ENCODE data around the gene VIP. TPM values are rescaled to one million over a fixed set of nuclear protein-coding genes. Genes with fewer than 3 reads are reported as not detected.

Gene VIP
- total RNA-seq, 2 experiments from 2014 or later, result not detected

- Mint-ChIP-seq H3K27ac (no peak overlapping the region), H3K27me3 (ENCODE audit: low read depth) (no peaks in the 10 kb centered on the region), H3K4me1 (ENCODE audit: low read depth) (no peaks in the 10 kb centered on the region), H3K4me3 (no peak overlapping the region), H3K36me3 (ENCODE audit: low read depth) (no peaks in the 10 kb centered on the region), H3K9me3 (ENCODE audit: insufficient read depth) (no peaks in the 10 kb centered on the region)
- ChIA-PET CTCF (no interaction called here), POLR2A (no interaction called here)
- DNase-seq (no peak), ATAC-seq (no peak)
These were observed 5.0 kb upstream of the VIP start for GRCh38 chr6:152745509-152746171.

GRCh38 chr6:152746172-152746553 lies 4.4 kb upstream of the VIP start:
- H3K27ac Mint-ChIP-seq, result no peak overlapping the region
- no peaks in the 10 kb centered on the region for H3K27me3 Mint-ChIP-seq (ENCODE audit: low read depth)
- no peaks in the 10 kb centered on the region for H3K9me3 Mint-ChIP-seq (ENCODE audit: insufficient read depth)
- DNase-seq, result no peak
- H3K4me1 Mint-ChIP-seq (ENCODE audit: low read depth), result no peaks in the 10 kb centered on the region
- ChIA-PET POLR2A (no interaction called here), CTCF (no interaction called here)
- H3K36me3 Mint-ChIP-seq (ENCODE audit: low read depth), result no peaks in the 10 kb centered on the region
- no peak overlapping the region for H3K4me3 Mint-ChIP-seq
- ATAC-seq, result no peak

- H3K9me3 Mint-ChIP-seq (ENCODE audit: insufficient read depth), result no peaks in the 10 kb centered on the region
- H3K4me3 Mint-ChIP-seq, result no peak overlapping the region
- H3K4me1 Mint-ChIP-seq (ENCODE audit: low read depth), result no peaks in the 10 kb centered on the region
- H3K27me3 Mint-ChIP-seq (ENCODE audit: low read depth), result no peaks in the 10 kb centered on the region
- CTCF ChIA-PET, result interaction anchor here (1.0 kb wide), 1 partner anchor 199 kb away, joined by 4 read pairs; no protein-coding TSS in a partner anchor
- POLR2A ChIA-PET, result no interaction called here
- DNase-seq, result no peak
- no peak for ATAC-seq
- H3K27ac Mint-ChIP-seq, result no peak overlapping the region
- no peaks in the 10 kb centered on the region for H3K36me3 Mint-ChIP-seq (ENCODE audit: low read depth)
These were observed 1.8 kb upstream of the VIP start for GRCh38 chr6:152748843-152749242.

GRCh38 chr6:152749336-152749735 lies 1.3 kb upstream of the VIP start:
- H3K27ac Mint-ChIP-seq, result no peak overlapping the region
- no peaks in the 10 kb centered on the region for H3K4me1 Mint-ChIP-seq (ENCODE audit: low read depth)
- POLR2A ChIA-PET, result no interaction called here
- H3K27me3 Mint-ChIP-seq (ENCODE audit: low read depth), result no peaks in the 10 kb centered on the region
- no peak for ATAC-seq
- no peak overlapping the region for H3K4me3 Mint-ChIP-seq
- CTCF ChIA-PET, result interaction anchor here (1.0 kb wide), 1 partner anchor 199 kb away, joined by 4 read pairs; no protein-coding TSS in a partner anchor
- H3K9me3 Mint-ChIP-seq (ENCODE audit: insufficient read depth), result no peaks in the 10 kb centered on the region
- no peaks in the 10 kb centered on the region for H3K36me3 Mint-ChIP-seq (ENCODE audit: low read depth)
- DNase-seq, result no peak

- H3K4me1 Mint-ChIP-seq (ENCODE audit: low read depth), result no peaks in the 10 kb centered on the region
- H3K27ac Mint-ChIP-seq, result no peak overlapping the region
- no peaks in the 10 kb centered on the region for H3K27me3 Mint-ChIP-seq (ENCODE audit: low read depth)
- no peaks in the 10 kb centered on the region for H3K9me3 Mint-ChIP-seq (ENCODE audit: insufficient read depth)
- DNase-seq (no peak), ATAC-seq (no peak)
- H3K36me3 Mint-ChIP-seq (ENCODE audit: low read depth), result no peaks in the 10 kb centered on the region
- ChIA-PET POLR2A (no interaction called here), CTCF (no interaction called here)
- H3K4me3 Mint-ChIP-seq, result no peak overlapping the region
These were observed 14.7 kb downstream of the VIP start for GRCh38 chr6:152765331-152765730.

GRCh38 chr6:152769159-152769558 lies 18.6 kb downstream of the VIP start:
- Mint-ChIP-seq H3K4me3 (no peak overlapping the region), H3K36me3 (ENCODE audit: low read depth) (no peaks in the 10 kb centered on the region), H3K9me3 (ENCODE audit: insufficient read depth) (no peaks in the 10 kb centered on the region), H3K27ac (no peak overlapping the region), H3K27me3 (ENCODE audit: low read depth) (no peaks in the 10 kb centered on the region), H3K4me1 (ENCODE audit: low read depth) (no peaks in the 10 kb centered on the region)
- ATAC-seq (no peak), DNase-seq (no peak)
- CTCF ChIA-PET, result no interaction called here
- POLR2A ChIA-PET, result no interaction called here

GRCh38 chr6:152769993-152770392 lies 19.4 kb downstream of the VIP start:
- Mint-ChIP-seq H3K4me1 (ENCODE audit: low read depth) (no peaks in the 10 kb centered on the region), H3K4me3 (no peak overlapping the region), H3K9me3 (ENCODE audit: insufficient read depth) (no peaks in the 10 kb centered on the region), H3K27me3 (ENCODE audit: low read depth) (no peaks in the 10 kb centered on the region), H3K27ac (no peak overlapping the region), H3K36me3 (ENCODE audit: low read depth) (no peaks in the 10 kb centered on the region)
- no peak for DNase-seq
- ATAC-seq, result no peak
- CTCF ChIA-PET, result no interaction called here
- POLR2A ChIA-PET, result no interaction called here

GRCh38 chr6:152771061-152771687 lies 20.6 kb downstream of the VIP start:
- no peak overlapping the region for H3K27ac Mint-ChIP-seq
- POLR2A ChIA-PET, result no interaction called here
- no peaks in the 10 kb centered on the region for H3K27me3 Mint-ChIP-seq (ENCODE audit: low read depth)
- ATAC-seq (no peak), DNase-seq (no peak)
- H3K36me3 Mint-ChIP-seq (ENCODE audit: low read depth), result no peaks in the 10 kb centered on the region
- CTCF ChIA-PET, result no interaction called here
- no peaks in the 10 kb centered on the region for H3K9me3 Mint-ChIP-seq (ENCODE audit: insufficient read depth)
- no peaks in the 10 kb centered on the region for H3K4me1 Mint-ChIP-seq (ENCODE audit: low read depth)
- H3K4me3 Mint-ChIP-seq, result no peak overlapping the region

GRCh38 chr6:152775428-152775827 lies 24.8 kb downstream of the VIP start:
- DNase-seq, result no peak
- ATAC-seq, result no peak
- Mint-ChIP-seq H3K27me3 (ENCODE audit: low read depth) (no peaks in the 10 kb centered on the region), H3K4me1 (ENCODE audit: low read depth) (no peaks in the 10 kb centered on the region), H3K27ac (no peak overlapping the region), H3K4me3 (no peak overlapping the region), H3K36me3 (ENCODE audit: low read depth) (no peaks in the 10 kb centered on the region), H3K9me3 (ENCODE audit: insufficient read depth) (no peaks in the 10 kb centered on the region)
- ChIA-PET POLR2A (no interaction called here), CTCF (no interaction called here)

- Mint-ChIP-seq H3K36me3 (ENCODE audit: low read depth) (no peaks in the 10 kb centered on the region), H3K4me3 (no peak overlapping the region), H3K4me1 (ENCODE audit: low read depth) (no peaks in the 10 kb centered on the region), H3K27ac (no peak overlapping the region), H3K27me3 (ENCODE audit: low read depth) (no peaks in the 10 kb centered on the region), H3K9me3 (ENCODE audit: insufficient read depth) (no peaks in the 10 kb centered on the region)
- DNase-seq (no peak), ATAC-seq (no peak)
- ChIA-PET POLR2A (no interaction called here), CTCF (no interaction called here)
These were observed 26.2 kb downstream of the VIP start for GRCh38 chr6:152776833-152777232.

GRCh38 chr6:152783217-152783878 lies 32.8 kb downstream of the VIP start:
- H3K9me3 Mint-ChIP-seq (ENCODE audit: insufficient read depth), result no peaks in the 10 kb centered on the region
- H3K27ac Mint-ChIP-seq, result no peak overlapping the region
- no peak overlapping the region for H3K4me3 Mint-ChIP-seq
- H3K4me1 Mint-ChIP-seq (ENCODE audit: low read depth), result no peaks in the 10 kb centered on the region
- no peaks in the 10 kb centered on the region for H3K27me3 Mint-ChIP-seq (ENCODE audit: low read depth)
- DNase-seq (no peak), ATAC-seq (no peak)
- CTCF ChIA-PET, result no interaction called here
- POLR2A ChIA-PET, result no interaction called here
- no peaks in the 10 kb centered on the region for H3K36me3 Mint-ChIP-seq (ENCODE audit: low read depth)

- no peaks in the 10 kb centered on the region for H3K27me3 Mint-ChIP-seq (ENCODE audit: low read depth)
- no peaks in the 10 kb centered on the region for H3K4me1 Mint-ChIP-seq (ENCODE audit: low read depth)
- ChIA-PET POLR2A (no interaction called here), CTCF (no interaction called here)
- no peak overlapping the region for H3K4me3 Mint-ChIP-seq
- no peak overlapping the region for H3K27ac Mint-ChIP-seq
- no peaks in the 10 kb centered on the region for H3K36me3 Mint-ChIP-seq (ENCODE audit: low read depth)
- DNase-seq (no peak), ATAC-seq (no peak)
- H3K9me3 Mint-ChIP-seq (ENCODE audit: insufficient read depth), result no peaks in the 10 kb centered on the region
These were observed 44.1 kb downstream of the VIP start for GRCh38 chr6:152794696-152795095.
